ENCODE measurements around the gene OR10A4. TPM values are rescaled to one million over a fixed set of nuclear protein-coding genes. Genes with fewer than 3 reads are reported as not detected.

OR10A4 gene
- total and polyA plus RNA-seq, 9 of the 15 experiments (the other 6 are each of a cell fraction or from before 2014, with no cell fraction given): not detected

- ATAC-seq (peak; percentile 58), FAIRE-seq (no peak), DNase-seq (ENCODE audit: extremely low read depth in 1 of 4, low spot score in 3 of 4) (peak; percentile 25 to 66 (median 42))
- peak overlapping the region; percentile 62 to 90; a peak in 3 of 4 replicates for H3K9ac ChIP-seq (ENCODE audit: insufficient read depth in 1 of 2, low read depth in 2 of 2, low read length in 2 of 2)
- peak overlapping the region; percentile 70 for H3K4me3 ChIP-seq
- H3K36me3 ChIP-seq (ENCODE audit: control insufficient read depth, insufficient read depth, low read length): peaks cover 17% of the 10 kb centered on the region; the same call in 2 of the 3 replicates
- CTCF ChIA-PET (ENCODE audit: low intra/inter-chr PET ratio): no interaction called here
- WGBS (ENCODE audit: insufficient coverage, low coverage, missing lambda C conversion rate): 14% methylated on average over 2 of the region's 2 CpGs
- H3K27ac ChIP-seq (ENCODE audit: extremely low read depth, low read depth, low read length): peak overlapping the region; percentile 89
- H4K20me1 ChIP-seq (replicated peaks; ENCODE audit: control insufficient read depth, insufficient read depth, low read length): no peaks in the 10 kb centered on the region
- in situ Hi-C loops (cut with MboI): no loop called here
- H3K4me1 ChIP-seq (replicated peaks in 1 of 2; ENCODE audit: control insufficient read depth in 2 of 2, insufficient read depth in 2 of 2, low read length in 2 of 2): peaks cover 0 to 11% of the 10 kb centered on the region in 2 experiments; a peak in 3 of 5 replicates
- no peaks in the 10 kb centered on the region for H3K9me3 ChIP-seq (replicated peaks; ENCODE audit: control insufficient read depth, insufficient read depth, low read depth, low read length)
- no peaks in the 10 kb centered on the region for H3K9me1 ChIP-seq (ENCODE audit: control insufficient read depth, insufficient read depth, low read length)
- POLR2A ChIA-PET: interaction anchor here (0.7 to 1.8 kb wide), 5 partner anchors 9 to 20 kb away, joined by 3 to 7 read pairs (median 6); no protein-coding TSS in a partner anchor
- intact Hi-C loops (cut with micrococcal nuclease): no loop called here
- H3K27me3 ChIP-seq (ENCODE audit: control insufficient read depth in 2 of 2, insufficient read depth in 2 of 2, low read length in 2 of 2): no peaks in the 10 kb centered on the region
- BruUV-seq (replicated peaks): TSS peak; percentile 75
- H3K4me2 ChIP-seq (ENCODE audit: insufficient read depth, low read length): peak overlapping the region; percentile 94
- H3K79me2 ChIP-seq (ENCODE audit: control insufficient read depth, insufficient read depth, low read length): peaks cover 29% of the 10 kb centered on the region
- H2AFZ ChIP-seq (ENCODE audit: low read depth, low read length): peak overlapping the region; percentile 98
- 0 out of 4 replicates have a peak, but pooled peaks of 1 of the 2 experiments have one; percentile 48 for TF ChIP-seq TRIM24 (IDR thresholded peaks at IDR 0.05)
- TF ChIP-seq HLTF (IDR thresholded peaks at IDR 0.05): 0 out of 2 replicates have a peak, but pooled peaks have one; percentile 22
- no peak for TF ChIP-seq PTTG1 (tag; IDR thresholded peaks at IDR 0.05; ENCODE audit: low read depth)
- TF ChIP-seq SMAD4 (CRISPR knock-in tag; conservative IDR thresholded peaks at IDR 0.05): 0 out of 2 replicates have a peak, but pooled peaks have one; percentile 20
- TF ChIP-seq MIER1 (IDR thresholded peaks at IDR 0.05; ENCODE audit: low read depth): 0 out of 2 replicates have a peak, but pooled peaks have one; percentile 53
- TF ChIP-seq MEF2D (tag; conservative IDR thresholded peaks at IDR 0.05; ENCODE audit: low read depth): no peak; the same call in 1 of the 2 replicates
- TF ChIP-seq GTF2A2 (tag; IDR thresholded peaks at IDR 0.05): no peak
- peak; percentile 55 for TF ChIP-seq HDGF (IDR thresholded peaks at IDR 0.05)
- no peak for TF ChIP-seq NONO (IDR thresholded peaks at IDR 0.05; ENCODE audit: low read depth in 2 of 2, low read length in 1 of 2)
- TF ChIP-seq SRSF3 (IDR thresholded peaks at IDR 0.05; ENCODE audit: insufficient read depth, low read length): no peak
- TF ChIP-seq ZZZ3 (IDR thresholded peaks at IDR 0.05): no peak
- peak; percentile 67 for TF ChIP-seq EGR1 (conservative IDR thresholded peaks at IDR 0.05)
- no peak for TF ChIP-seq ZNF830 (CRISPR knock-in tag; IDR thresholded peaks at IDR 0.05)
- TF ChIP-seq SAFB (IDR thresholded peaks at IDR 0.05; ENCODE audit: borderline replicate concordance, low read depth, low read length): no peak
- peak; percentile 16; the same call in 1 of the 2 replicates for TF ChIP-seq PHF21A (IDR thresholded peaks at IDR 0.05; ENCODE audit: borderline replicate concordance, low read depth)
- no peak for TF ChIP-seq TRIM28 (IDR thresholded peaks at IDR 0.05)
- peak in 1 of 2 experiments; percentile 73; a peak in 1 of 4 replicates for TF ChIP-seq ARNT (IDR thresholded peaks at IDR 0.05)
- no peak for TF ChIP-seq ID3 (CRISPR knock-in tag; IDR thresholded peaks at IDR 0.05)
- TF ChIP-seq ID3 (tag; IDR thresholded peaks at IDR 0.05): peak; percentile 23; the same call in 1 of the 2 replicates
- TF ChIP-seq ZNF408 (CRISPR knock-in tag; IDR thresholded peaks at IDR 0.05; ENCODE audit: low read depth): no peak
- TF ChIP-seq TSHZ1 (CRISPR knock-in tag; IDR thresholded peaks at IDR 0.05): no peak
- no peak for TF ChIP-seq SMC3 (conservative IDR thresholded peaks at IDR 0.05; ENCODE audit: insufficient read depth, low read depth, low read length)
Measured at GRCh38 chr11:6925636-6926207, 49.3 kb downstream of the OR10A4 start.
